HG03457 (cell line): ENCODE data around the gene FAH.
"Not testable (repeated sequence)": the region's sequence is repeated elsewhere in the genome, so short reads cannot be mapped to it uniquely, and the experiment has no call there.

Experiments
- ATAC-seq: cut with Tn5 transposase; IDR thresholded peaks from one replicate; pipeline ENCODE4 v1.9.1; 2021; ENCODE audit warnings: moderate number of reproducible peaks; ENCODE audit not compliant: unreplicated experiment

The FAH gene

GRCh38 chr15:80152896-80153876, at the start of gene FAH:
Gene FAH, plus strand, starts transcription at chr15:80152999. Its CDS starts 56 bp downstream, at chr15:80153055.
- ATAC-seq, result no peak

- ATAC-seq, result no peak
Measured at GRCh38 chr15:80105193-80105592, 47.6 kb upstream of the FAH start.

- no peak for ATAC-seq
Measured at GRCh38 chr15:80105595-80105994, 47.2 kb upstream of the FAH start.

GRCh38 chr15:80106051-80106450, 46.7 kb upstream of the FAH start:
- ATAC-seq, result no peak

GRCh38 chr15:80107204-80107603, 45.6 kb upstream of the FAH start:
- ATAC-seq, result no peak

GRCh38 chr15:80107774-80108173, 45.0 kb upstream of the FAH start:
- no peak for ATAC-seq

- no peak for ATAC-seq
Measured at GRCh38 chr15:80109388-80109787, 43.4 kb upstream of the FAH start.

- no peak for ATAC-seq
Measured at GRCh38 chr15:80110920-80111319, 41.9 kb upstream of the FAH start.

GRCh38 chr15:80114114-80114513, 38.7 kb upstream of the FAH start:
- ATAC-seq, result no peak

GRCh38 chr15:80115021-80115420, 37.8 kb upstream of the FAH start:
- no peak for ATAC-seq

- no peak for ATAC-seq
Measured at GRCh38 chr15:80118956-80119355, 33.8 kb upstream of the FAH start.

- ATAC-seq, result no peak
Measured at GRCh38 chr15:80120636-80121035, 32.2 kb upstream of the FAH start.

GRCh38 chr15:80121546-80121945, 31.3 kb upstream of the FAH start:
- no peak for ATAC-seq

- ATAC-seq, result no peak
Measured at GRCh38 chr15:80123034-80123433, 29.8 kb upstream of the FAH start.

GRCh38 chr15:80127253-80127652, 25.5 kb upstream of the FAH start:
- ATAC-seq, result not testable (repeated sequence)

- no peak for ATAC-seq
Measured at GRCh38 chr15:80127911-80128310, 24.9 kb upstream of the FAH start.

GRCh38 chr15:80132382-80132781, 20.4 kb upstream of the FAH start:
- ATAC-seq, result no peak

GRCh38 chr15:80136854-80137253, 15.9 kb upstream of the FAH start:
- ATAC-seq, result no peak

- no peak for ATAC-seq
Measured at GRCh38 chr15:80138961-80139360, 13.8 kb upstream of the FAH start.

GRCh38 chr15:80140909-80141308, 11.9 kb upstream of the FAH start:
- no peak for ATAC-seq

GRCh38 chr15:80141916-80142598, 10.7 kb upstream of the FAH start:
- ATAC-seq, result no peak

GRCh38 chr15:80142646-80143045, 10.2 kb upstream of the FAH start:
- ATAC-seq, result no peak
